Measurements from ENCODE around the gene GOLGA8S. TPM values are rescaled to one million over a fixed set of nuclear protein-coding genes. Genes with fewer than 3 reads are reported as not detected.
"Not testable (repeated sequence)": the region's sequence is repeated elsewhere in the genome, so short reads cannot be mapped to it uniquely, and the experiment has no call there.

The GOLGA8S gene
- total RNA-seq, 6 experiments from 2014 or later, result 0.18 to 0.37 (median 0.22) TPM; not detected in 1

- Histone ChIP-seq H3K27ac (no peak overlapping the region), H3K36me3 (no peaks in the 10 kb centered on the region), H3K27me3 (no peaks in the 10 kb centered on the region), H3K4me1 (no peaks in the 10 kb centered on the region), H3K4me3 (no peak overlapping the region), H3K9me3 (no peaks in the 10 kb centered on the region)
- WGBS (ENCODE audit: insufficient coverage, low coverage, low lambda C conversion rate, missing lambda C conversion rate), result 38% methylated on average over 4 of the region's 4 CpGs
- DNase-seq (no peak), ATAC-seq (peak in 2 of 4 donors; percentile 21 to 22)
- intact Hi-C loops (cut with DNase I), result no loop called here
- TF ChIP-seq CTCF (IDR thresholded peaks at IDR 0.05) (no peak), POLR2A (IDR thresholded peaks at IDR 0.05) (no peak)
These were observed 49.0 kb downstream of the GOLGA8S start for GRCh38 chr15:23403550-23403949.

- Histone ChIP-seq H3K9me3 (no peaks in the 10 kb centered on the region), H3K27me3 (no peaks in the 10 kb centered on the region), H3K4me3 (no peak overlapping the region), H3K27ac (no peak overlapping the region), H3K36me3 (no peaks in the 10 kb centered on the region), H3K4me1 (no peaks in the 10 kb centered on the region)
- TF ChIP-seq CTCF (IDR thresholded peaks at IDR 0.05) (no peak), POLR2A (IDR thresholded peaks at IDR 0.05) (no peak)
- ATAC-seq, result no peak
- 41% methylated on average over 3 of the region's 10 CpGs for WGBS (ENCODE audit: insufficient coverage, low coverage, low lambda C conversion rate, missing lambda C conversion rate)
- intact Hi-C loops (cut with DNase I), result no loop called here
- peak in 1 of 3 donors; percentile 27 for DNase-seq
These were observed 57.3 kb downstream of the GOLGA8S start for GRCh38 chr15:23411841-23412240.

GRCh38 chr15:23412881-23413600, 58.5 kb downstream of the GOLGA8S start:
- WGBS (ENCODE audit: insufficient coverage, low coverage, low lambda C conversion rate, missing lambda C conversion rate), result 54% methylated on average over 3 of the region's 5 CpGs
- H3K9me3 ChIP-seq; H3K4me1 ChIP-seq; H3K36me3 ChIP-seq; H3K27me3 ChIP-seq; intact Hi-C loops (cut with DNase I); DNase-seq; H3K4me3 ChIP-seq; H3K27ac ChIP-seq; ATAC-seq: not testable (repeated sequence)

Small RNA genes within 50 kb of the gene (small RNA-seq; reads per million reads assigned to genes)
- 0 reads per million in 2 experiments for gene RN7SL536P

Other genes starting within 250 kb of the GOLGA8S start
- not detected for gene GOLGA6L1, start 217.9 kb upstream of the GOLGA8S start, total RNA-seq
- gene GOLGA6L26, start 20.6 kb upstream of the GOLGA8S start, total RNA-seq, result not detected
- gene GOLGA6L2, start 92.5 kb downstream of the GOLGA8S start, total RNA-seq, result not detected
- gene MKRN3, start 210.9 kb downstream of the GOLGA8S start, total RNA-seq, result under 1 TPM in 2 of 6 experiments, not detected in 4; 0.24 to 0.44 TPM